GM12891 (cell line): ENCODE results near the gene SLC5A1.

Experiments used
- POLR2A ChIP-seq: IDR thresholded peaks from 2 replicates; pipeline ENCODE4 v1.6.1; 2011; ENCODE audit warnings: low read depth, low read length, control low read depth
- POLR2AphosphoS5 ChIP-seq: IDR thresholded peaks from 2 replicates; pipeline ENCODE4 v1.6.1; 2011; ENCODE audit warnings: low read depth, low read length, control low read depth

DNA sequence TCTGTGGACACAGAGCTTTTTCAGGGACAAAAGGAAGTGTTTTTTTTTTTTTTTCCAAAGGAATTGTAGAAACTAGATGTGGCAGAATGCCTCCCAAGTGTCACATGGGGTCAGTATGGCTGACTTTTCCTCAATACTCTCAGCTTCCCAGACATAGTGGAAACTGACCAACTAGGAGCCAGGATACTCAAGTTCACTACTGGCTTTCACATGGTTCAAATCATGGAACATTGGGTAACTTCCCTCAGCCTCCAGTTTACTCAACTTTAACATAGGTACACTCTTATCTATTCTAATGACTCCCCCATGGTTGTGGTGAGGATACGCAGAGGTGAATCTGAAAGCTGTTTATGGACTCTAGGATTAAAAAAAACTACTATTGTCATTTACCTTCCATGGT lies 1.4 kb downstream of the SLC5A1 start:
- no peak for TF ChIP-seq POLR2AphosphoS5
- TF ChIP-seq POLR2A = no peak
